K562 (cell line): Measurements from ENCODE around the gene LMNA. TPM values are rescaled to one million over a fixed set of nuclear protein-coding genes. Genes with fewer than 3 reads are reported as not detected.

Experiments
- BRD4 ChIP-seq: fragments of 200-600 bp; sonication (generic); IDR thresholded peaks from 2 replicates; pipeline ENCODE4 v1.6.1; 2017; ENCODE audit warnings: inconsistent platforms
- GATA2 ChIP-seq: sonication (generic); formaldehyde crosslinking; IDR thresholded peaks from 2 replicates; pipeline ENCODE4 v1.4.0; 2020; ENCODE audit warnings: mild to moderate bottlenecking, missing genetic modification reagents
- HDAC1 ChIP-seq, 2 experiments: fragments of 450-650 bp; IDR thresholded peaks; 2 replicates each; pipeline ENCODE4 v1.6.1; 2016 to 2017; ENCODE audit warnings: inconsistent platforms in 1 of 2, mild to moderate bottlenecking in 1 of 2, moderate library complexity in 1 of 2
- JUND ChIP-seq, 2 experiments: IDR thresholded peaks; 2 replicates in 1 of 2; 3 replicates in 1 of 2; pipeline ENCODE4 v1.6.1; 2011; ENCODE audit warnings: borderline replicate concordance in 2 of 2, low read depth in 2 of 2, low read length in 2 of 2, improper control_type of control experiment in 1 of 2, missing biosample characterization in 1 of 2, missing genetic modification characterization in 1 of 2, missing genetic modification reagents in 1 of 2
- KLF16 ChIP-seq: IDR thresholded peaks from 2 replicates; pipeline ENCODE4 v1.6.1; 2016; ENCODE audit warnings: antibody characterized with exemption
- MTA2 ChIP-seq: fragments of 450-650 bp; IDR thresholded peaks from 2 replicates; pipeline ENCODE4 v1.6.1; 2016; ENCODE audit warnings: low read depth
- NR4A1 ChIP-seq, 2 experiments: fragments of 250-450 bp in 1 of 2; fragments of 450-650 bp in 1 of 2; sonication (Bioruptor Pico) in 1 of 2; IDR thresholded peaks; 2 replicates each; pipeline versions ENCODE4 v1.4.0 to v1.6.1; 2016 to 2020; ENCODE audit warnings: mild to moderate bottlenecking in 2 of 2, missing compliant biosample characterization in 1 of 2, missing genetic modification characterization in 1 of 2, moderate library complexity in 1 of 2
- PHB2 ChIP-seq: fragments of 450-650 bp; IDR thresholded peaks from 2 replicates; pipeline ENCODE4 v1.6.1; 2017; ENCODE audit warnings: low read depth
- SOX6 ChIP-seq: fragments of 450-650 bp; IDR thresholded peaks from 2 replicates; pipeline ENCODE4 v1.6.1; 2014; ENCODE audit warnings: mild to moderate bottlenecking
- TCF3 ChIP-seq: sonication (generic); formaldehyde crosslinking; IDR thresholded peaks from 2 replicates; pipeline ENCODE4 v1.4.0; 2020; ENCODE audit warnings: mild to moderate bottlenecking, missing genetic modification reagents
- ZFPM2 ChIP-seq: fragments of 250-450 bp; sonication (Bioruptor Pico); IDR thresholded peaks from 2 replicates; pipeline ENCODE4 v1.5.1; 2022; ENCODE audit warnings: mild to moderate bottlenecking
- ZNF57 ChIP-seq: fragments of 450-650 bp; formaldehyde crosslinking; IDR thresholded peaks from 2 replicates; pipeline ENCODE4 v1.4.0; 2020; ENCODE audit warnings: mild to moderate bottlenecking, moderate library complexity
- polyA plus RNA-seq, 8 experiments: library from polyadenylated mRNA; depleted of rRNA in 4 of 8; stranded (reverse) in 5 of 8; unstranded in 3 of 8; fragments of >200 nt; fragmentation: Nextera tagmentation in 2 of 8; fragmentation: Illumina TruSeq in 1 of 8; extraction: Ambion mirVana in 2 of 8; extraction: Trizol in 1 of 8; gene quantifications; 2 replicates each; pipeline versions ENCODE4 v1.2.1 to v1.2.3, GENCODE V29; 2011 to 2014; ENCODE audit warnings: inconsistent platforms in 1 of 8, missing spikeins in 1 of 8
- total RNA-seq, 7 experiments: library from RNA; depleted of rRNA in 6 of 7; stranded (reverse); fragments of >200 nt in 6 of 7; fragmentation: Illumina TruSeq in 2 of 7; extraction: Trizol in 2 of 7; gene quantifications; 2 replicates each; pipeline versions ENCODE4 v1.2.1 to v1.2.3, GENCODE V29; 2011 to 2021; ENCODE audit warnings: low replicate concordance in 1 of 7
- TF ChIP-seq, protein P1 (sequence below), 2 experiments: fragments of 450-650 bp; IDR thresholded peaks; 2 replicates each; pipeline ENCODE4 v1.6.1; 2018; ENCODE audit warnings: mild to moderate bottlenecking in 2 of 2, low read depth in 1 of 2; ENCODE audit not compliant: partially characterized antibody in 2 of 2
- TF ChIP-seq, protein P2 (sequence below), 2 experiments: fragments of 450-650 bp; conservative IDR thresholded peaks; 2 replicates each; pipeline ENCODE4 v1.6.1; 2017; ENCODE audit warnings: mild to moderate bottlenecking in 2 of 2, moderate library complexity in 2 of 2
- TF ChIP-seq, protein P3 (sequence below): fragments of 250-450 bp; sonication (Bioruptor Pico); IDR thresholded peaks from 2 replicates; pipeline ENCODE4 v1.6.1; 2021; ENCODE audit warnings: mild to moderate bottlenecking

Gene LMNA
- total and polyA plus RNA-seq, 9 of the 15 experiments (the other 6 are each of a cell fraction or from before 2014, with no cell fraction given), result 1.00 to 347 (median 88.2) TPM

DNA sequence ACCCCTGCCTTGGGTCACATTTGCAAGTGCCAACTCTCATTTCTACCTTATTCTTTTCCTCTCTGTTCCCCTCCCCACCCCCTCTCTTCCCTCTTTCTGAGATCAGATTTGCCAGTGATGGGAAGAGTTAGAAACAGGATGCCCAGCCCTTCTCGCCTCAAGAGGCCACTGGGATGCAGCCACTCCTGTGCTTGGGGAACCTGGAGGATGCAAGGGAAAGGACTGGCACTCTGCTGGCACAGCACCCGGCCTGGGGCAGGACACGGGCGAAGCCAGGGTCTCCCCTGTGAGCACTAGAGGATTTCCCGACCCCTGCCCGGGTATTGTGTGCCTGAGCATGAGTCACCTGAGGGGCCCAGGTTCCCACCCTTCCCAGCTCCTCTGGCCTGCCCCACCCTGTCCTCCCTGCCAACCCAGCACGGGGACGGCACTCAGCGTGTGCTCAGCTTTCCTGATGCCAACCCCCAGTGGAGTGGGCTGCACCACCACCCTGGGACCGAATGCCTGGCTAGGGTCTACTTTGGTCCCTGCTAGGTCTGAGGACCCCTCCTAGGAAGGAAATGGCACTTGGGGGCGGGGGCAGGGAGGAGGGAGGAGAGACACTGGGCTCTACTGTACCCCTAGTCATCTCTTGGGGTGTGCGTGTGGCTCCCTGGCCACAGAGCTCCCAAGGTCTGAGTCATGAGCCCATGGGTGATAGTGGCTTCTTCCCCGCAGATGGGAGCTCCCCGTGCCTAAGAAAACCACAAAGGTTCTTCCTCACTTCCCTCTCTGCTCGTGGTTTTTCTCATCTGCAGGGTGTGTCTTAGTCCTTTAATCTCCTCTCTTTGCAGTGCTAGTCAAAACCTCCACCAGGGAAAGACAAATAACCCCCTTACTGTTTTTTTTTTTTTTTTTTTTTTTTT, 12.4 kb downstream of the LMNA start (continued):
- TF ChIP-seq HDAC1 (IDR thresholded peaks at IDR 0.05), result peak in 1 of 2 experiments; percentile 52; a peak in 1 of 4 replicates
- no peak for TF ChIP-seq NR4A1 (CRISPR knock-in tag; IDR thresholded peaks at IDR 0.05)
- no peak for TF ChIP-seq NR4A1 (tag; IDR thresholded peaks at IDR 0.05)
- TF ChIP-seq, protein P1, sequence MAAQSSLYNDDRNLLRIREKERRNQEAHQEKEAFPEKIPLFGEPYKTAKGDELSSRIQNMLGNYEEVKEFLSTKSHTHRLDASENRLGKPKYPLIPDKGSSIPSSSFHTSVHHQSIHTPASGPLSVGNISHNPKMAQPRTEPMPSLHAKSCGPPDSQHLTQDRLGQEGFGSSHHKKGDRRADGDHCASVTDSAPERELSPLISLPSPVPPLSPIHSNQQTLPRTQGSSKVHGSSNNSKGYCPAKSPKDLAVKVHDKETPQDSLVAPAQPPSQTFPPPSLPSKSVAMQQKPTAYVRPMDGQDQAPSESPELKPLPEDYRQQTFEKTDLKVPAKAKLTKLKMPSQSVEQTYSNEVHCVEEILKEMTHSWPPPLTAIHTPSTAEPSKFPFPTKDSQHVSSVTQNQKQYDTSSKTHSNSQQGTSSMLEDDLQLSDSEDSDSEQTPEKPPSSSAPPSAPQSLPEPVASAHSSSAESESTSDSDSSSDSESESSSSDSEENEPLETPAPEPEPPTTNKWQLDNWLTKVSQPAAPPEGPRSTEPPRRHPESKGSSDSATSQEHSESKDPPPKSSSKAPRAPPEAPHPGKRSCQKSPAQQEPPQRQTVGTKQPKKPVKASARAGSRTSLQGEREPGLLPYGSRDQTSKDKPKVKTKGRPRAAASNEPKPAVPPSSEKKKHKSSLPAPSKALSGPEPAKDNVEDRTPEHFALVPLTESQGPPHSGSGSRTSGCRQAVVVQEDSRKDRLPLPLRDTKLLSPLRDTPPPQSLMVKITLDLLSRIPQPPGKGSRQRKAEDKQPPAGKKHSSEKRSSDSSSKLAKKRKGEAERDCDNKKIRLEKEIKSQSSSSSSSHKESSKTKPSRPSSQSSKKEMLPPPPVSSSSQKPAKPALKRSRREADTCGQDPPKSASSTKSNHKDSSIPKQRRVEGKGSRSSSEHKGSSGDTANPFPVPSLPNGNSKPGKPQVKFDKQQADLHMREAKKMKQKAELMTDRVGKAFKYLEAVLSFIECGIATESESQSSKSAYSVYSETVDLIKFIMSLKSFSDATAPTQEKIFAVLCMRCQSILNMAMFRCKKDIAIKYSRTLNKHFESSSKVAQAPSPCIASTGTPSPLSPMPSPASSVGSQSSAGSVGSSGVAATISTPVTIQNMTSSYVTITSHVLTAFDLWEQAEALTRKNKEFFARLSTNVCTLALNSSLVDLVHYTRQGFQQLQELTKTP (IDR thresholded peaks at IDR 0.05; ENCODE audit: low read depth in 1 of 2, partially characterized antibody in 2 of 2), result no peak
- TF ChIP-seq, protein P2, sequence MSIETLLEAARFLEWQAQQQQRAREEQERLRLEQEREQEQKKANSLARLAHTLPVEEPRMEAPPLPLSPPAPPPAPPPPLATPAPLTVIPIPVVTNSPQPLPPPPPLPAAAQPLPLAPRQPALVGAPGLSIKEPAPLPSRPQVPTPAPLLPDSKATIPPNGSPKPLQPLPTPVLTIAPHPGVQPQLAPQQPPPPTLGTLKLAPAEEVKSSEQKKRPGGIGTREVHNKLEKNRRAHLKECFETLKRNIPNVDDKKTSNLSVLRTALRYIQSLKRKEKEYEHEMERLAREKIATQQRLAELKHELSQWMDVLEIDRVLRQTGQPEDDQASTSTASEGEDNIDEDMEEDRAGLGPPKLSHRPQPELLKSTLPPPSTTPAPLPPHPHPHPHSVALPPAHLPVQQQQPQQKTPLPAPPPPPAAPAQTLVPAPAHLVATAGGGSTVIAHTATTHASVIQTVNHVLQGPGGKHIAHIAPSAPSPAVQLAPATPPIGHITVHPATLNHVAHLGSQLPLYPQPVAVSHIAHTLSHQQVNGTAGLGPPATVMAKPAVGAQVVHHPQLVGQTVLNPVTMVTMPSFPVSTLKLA (conservative IDR thresholded peaks at IDR 0.05), result peak; percentile 19 to 76; a peak in 3 of 4 replicates
- no peak for TF ChIP-seq BRD4
- no peak for TF ChIP-seq GATA2
- TF ChIP-seq JUND (IDR thresholded peaks at IDR 0.05; ENCODE audit: borderline replicate concordance, low read depth, low read length), result peak; percentile 93
- peak; percentile 83; the same call in 2 of the 3 replicates for TF ChIP-seq JUND (tag; IDR thresholded peaks at IDR 0.05; ENCODE audit: borderline replicate concordance, low read depth, low read length)
- no peak for TF ChIP-seq KLF16
- peak; percentile 40; the same call in 1 of the 2 replicates for TF ChIP-seq SOX6
- TF ChIP-seq, protein P3, sequence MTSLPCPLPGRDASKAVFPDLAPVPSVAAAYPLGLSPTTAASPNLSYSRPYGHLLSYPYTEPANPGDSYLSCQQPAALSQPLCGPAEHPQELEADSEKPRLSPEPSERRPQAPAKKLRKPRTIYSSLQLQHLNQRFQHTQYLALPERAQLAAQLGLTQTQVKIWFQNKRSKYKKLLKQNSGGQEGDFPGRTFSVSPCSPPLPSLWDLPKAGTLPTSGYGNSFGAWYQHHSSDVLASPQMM (CRISPR knock-in tag), result no peak
- no peak for TF ChIP-seq ZFPM2 (CRISPR knock-in tag)
- no peak for TF ChIP-seq PHB2
- TF ChIP-seq ZNF57, result no peak
- peak; percentile 64 for TF ChIP-seq TCF3 (CRISPR knock-in tag)
- TF ChIP-seq MTA2, result peak; percentile 32; the same call in 1 of the 2 replicates
